ENCODE data around the gene USP37. TPM values are rescaled to one million over a fixed set of nuclear protein-coding genes. Genes with fewer than 3 reads are reported as not detected.
A peak's percentile ranks its signal among the peaks of the same experiment; 100 is the strongest.

USP37 gene
- total RNA-seq, 1 experiment from 2014 or later: 16.4 TPM

GRCh38 chr2:218406209-218406948 is 161.8 kb downstream of the USP37 start:
- Mint-ChIP-seq H3K4me3 (ENCODE audit: unreplicated experiment) (peak overlapping the region; percentile 67), H3K27ac (ENCODE audit: low read depth, unreplicated experiment) (peak overlapping the region; percentile 82), H3K36me3 (ENCODE audit: insufficient read depth, unreplicated experiment) (peaks cover 52% of the 10 kb centered on the region), H3K27me3 (ENCODE audit: insufficient read depth, unreplicated experiment) (no peaks in the 10 kb centered on the region), H3K9me3 (ENCODE audit: unreplicated experiment) (no peaks in the 10 kb centered on the region), H3K4me1 (ENCODE audit: insufficient read depth, unreplicated experiment) (peaks cover 17% of the 10 kb centered on the region)
- DNase-seq (ENCODE audit: unreplicated experiment): peak; percentile 94
- POLR2A ChIA-PET: interaction anchor here (0.7 to 3.6 kb wide), 12 partner anchors 10 to 441 kb away, joined by 3 to 28 read pairs (median 3); partner anchors contain the start of genes AAMP, PNKD and TMBIM1
- CTCF ChIA-PET: interaction anchor here (0.6 to 2.0 kb wide), 12 partner anchors 36 to 594 kb away, joined by 3 to 7 read pairs (median 4); no protein-coding TSS in a partner anchor
- intact Hi-C loops (cut with micrococcal nuclease): loop anchor here (2.0 to 5.0 kb wide), 3 partner anchors 41 to 280 kb away; no protein-coding TSS in a partner anchor
- TF ChIP-seq, protein P1, sequence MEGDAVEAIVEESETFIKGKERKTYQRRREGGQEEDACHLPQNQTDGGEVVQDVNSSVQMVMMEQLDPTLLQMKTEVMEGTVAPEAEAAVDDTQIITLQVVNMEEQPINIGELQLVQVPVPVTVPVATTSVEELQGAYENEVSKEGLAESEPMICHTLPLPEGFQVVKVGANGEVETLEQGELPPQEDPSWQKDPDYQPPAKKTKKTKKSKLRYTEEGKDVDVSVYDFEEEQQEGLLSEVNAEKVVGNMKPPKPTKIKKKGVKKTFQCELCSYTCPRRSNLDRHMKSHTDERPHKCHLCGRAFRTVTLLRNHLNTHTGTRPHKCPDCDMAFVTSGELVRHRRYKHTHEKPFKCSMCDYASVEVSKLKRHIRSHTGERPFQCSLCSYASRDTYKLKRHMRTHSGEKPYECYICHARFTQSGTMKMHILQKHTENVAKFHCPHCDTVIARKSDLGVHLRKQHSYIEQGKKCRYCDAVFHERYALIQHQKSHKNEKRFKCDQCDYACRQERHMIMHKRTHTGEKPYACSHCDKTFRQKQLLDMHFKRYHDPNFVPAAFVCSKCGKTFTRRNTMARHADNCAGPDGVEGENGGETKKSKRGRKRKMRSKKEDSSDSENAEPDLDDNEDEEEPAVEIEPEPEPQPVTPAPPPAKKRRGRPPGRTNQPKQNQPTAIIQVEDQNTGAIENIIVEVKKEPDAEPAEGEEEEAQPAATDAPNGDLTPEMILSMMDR (IDR thresholded peaks at IDR 0.05; ENCODE audit: unreplicated experiment): peak; percentile 82
- no TSS peak for BruUV-seq (replicated peaks)

DNA sequence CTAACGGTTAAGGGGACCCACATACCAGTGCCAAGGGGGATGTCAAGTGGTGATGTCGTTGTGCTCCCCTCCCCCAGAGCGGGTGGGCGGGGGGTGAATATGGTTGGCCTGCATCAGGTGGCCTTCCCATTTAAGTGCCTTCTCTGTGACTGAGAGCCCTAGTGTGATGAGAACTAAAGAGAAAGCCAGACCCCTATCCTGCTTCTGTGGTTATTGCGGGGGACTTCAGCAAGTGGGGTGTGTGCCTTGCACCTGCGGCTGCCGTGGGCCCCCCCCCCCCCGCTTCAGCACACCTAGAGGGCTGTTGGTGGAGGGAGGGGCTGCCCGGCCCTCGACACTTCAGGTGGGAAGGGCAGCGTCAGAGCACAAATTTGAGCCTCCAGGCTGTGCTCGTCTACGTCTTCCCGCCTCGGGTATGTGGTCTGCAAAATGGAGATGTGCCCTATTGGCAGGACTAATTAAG is 162.4 kb downstream of the USP37 start:
- Mint-ChIP-seq H3K27ac (ENCODE audit: low read depth, unreplicated experiment) (peak overlapping the region; percentile 82), H3K36me3 (ENCODE audit: insufficient read depth, unreplicated experiment) (peaks cover 52% of the 10 kb centered on the region), H3K9me3 (ENCODE audit: unreplicated experiment) (no peaks in the 10 kb centered on the region), H3K27me3 (ENCODE audit: insufficient read depth, unreplicated experiment) (no peaks in the 10 kb centered on the region), H3K4me3 (ENCODE audit: unreplicated experiment) (peak overlapping the region; percentile 67), H3K4me1 (ENCODE audit: insufficient read depth, unreplicated experiment) (peaks cover 17% of the 10 kb centered on the region)
- no peak for DNase-seq (ENCODE audit: unreplicated experiment)
- CTCF ChIA-PET: interaction anchor here (0.6 to 2.0 kb wide), 8 partner anchors 10 to 135 kb away, joined by 4 to 7 read pairs (median 4); no protein-coding TSS in a partner anchor
- POLR2A ChIA-PET: interaction anchor here (0.6 to 3.6 kb wide), 12 partner anchors 9 to 135 kb away, joined by 3 to 28 read pairs (median 3); partner anchors contain the start of genes AAMP, PNKD and TMBIM1
- BruUV-seq (replicated peaks): no TSS peak
- TF ChIP-seq, protein P1 (IDR thresholded peaks at IDR 0.05; ENCODE audit: unreplicated experiment): no peak
- intact Hi-C loops (cut with micrococcal nuclease): loop anchor here (2.0 to 5.0 kb wide), 3 partner anchors 42 to 281 kb away; no protein-coding TSS in a partner anchor

- ChIA-PET POLR2A (interaction anchor here (0.6 to 3.6 kb wide), 7 partner anchors 9 to 134 kb away, joined by 3 to 28 read pairs (median 5); partner anchors contain the start of genes AAMP, PNKD and TMBIM1), CTCF (interaction anchor here (0.6 to 2.0 kb wide), 7 partner anchors 9 to 640 kb away, joined by 3 to 7 read pairs (median 5); no protein-coding TSS in a partner anchor)
- TSS peak; percentile 27 for BruUV-seq (replicated peaks)
- intact Hi-C loops (cut with micrococcal nuclease): loop anchor here (5.0 kb wide), 1 partner anchor 42 kb away; no protein-coding TSS in a partner anchor
- TF ChIP-seq, protein P1 (IDR thresholded peaks at IDR 0.05; ENCODE audit: unreplicated experiment): no peak
- H3K4me1 Mint-ChIP-seq (ENCODE audit: insufficient read depth, unreplicated experiment): peaks cover 17% of the 10 kb centered on the region
- no peaks in the 10 kb centered on the region for H3K27me3 Mint-ChIP-seq (ENCODE audit: insufficient read depth, unreplicated experiment)
- H3K36me3 Mint-ChIP-seq (ENCODE audit: insufficient read depth, unreplicated experiment): peaks cover 55% of the 10 kb centered on the region
- DNase-seq (ENCODE audit: unreplicated experiment): no peak
- no peaks in the 10 kb centered on the region for H3K9me3 Mint-ChIP-seq (ENCODE audit: unreplicated experiment)
- H3K4me3 Mint-ChIP-seq (ENCODE audit: unreplicated experiment): peak overlapping the region; percentile 67
- peak overlapping the region; percentile 82 for H3K27ac Mint-ChIP-seq (ENCODE audit: low read depth, unreplicated experiment)
Observed at GRCh38 chr2:218405086-218405745, 162.9 kb downstream of the USP37 start.
